Gastroesophageal sphincter (tissue), 3 donors: ENCODE measurements around the gene GDPD3.

ENCODE experiments used
- CTCF ChIP-seq, 4 experiments: fragments of 200-600 bp in 2 of 4; fragments of 450-650 bp in 2 of 4; sonication (generic) in 1 of 4; IDR thresholded peaks; one replicate each; pipeline ENCODE4 v1.5.1; 2017 to 2019; ENCODE audit warnings: antibody characterized with exemption in 4 of 4, mild to moderate bottlenecking in 2 of 4, moderate library complexity in 2 of 4
- EP300 ChIP-seq: sonication (generic); formaldehyde crosslinking; IDR thresholded peaks from one replicate; pipeline ENCODE4 v1.6.1; 2017; ENCODE audit warnings: antibody characterized with exemption, mild to moderate bottlenecking

- no peak for TF ChIP-seq CTCF (IDR thresholded peaks at IDR 0.05)
- no peak for TF ChIP-seq EP300
These were observed 9.3 kb upstream of the GDPD3 start for GRCh38 chr16:30122604-30123160.
